Colonic mucosa (tissue), 4 donors: ENCODE data around the gene ATXN3L. TPM values are rescaled to one million over a fixed set of nuclear protein-coding genes. Genes with fewer than 3 reads are reported as not detected.

Experiments used
- DNase-seq: peaks from one replicate; pipeline ENCODE4 v3.0.0-alpha.2; 2020
- H3K27ac ChIP-seq: fragments of 200-600 bp; one replicate; pipeline ENCODE4 v1.8.0; 2021
- H3K27me3 ChIP-seq: fragments of 200-600 bp; one replicate; pipeline ENCODE4 v1.8.0; 2021
- H3K36me3 ChIP-seq: fragments of 200-600 bp; one replicate; pipeline ENCODE4 v1.8.0; 2021
- H3K4me1 ChIP-seq: fragments of 200-600 bp; one replicate; pipeline ENCODE4 v1.8.0; 2021; ENCODE audit warnings: mild to moderate bottlenecking
- H3K4me3 ChIP-seq: fragments of 200-600 bp; one replicate; pipeline ENCODE4 v1.8.0; 2021
- H3K9ac ChIP-seq, 2 donors: one replicate each; pipeline ENCODE4 v1.7.0; 2013; ENCODE audit warnings: control low read depth in 2 of 2, low read depth in 2 of 2, low read length in 2 of 2
- H3K9me3 ChIP-seq: fragments of 200-600 bp; one replicate; pipeline ENCODE4 v1.8.0; 2021
- intact Hi-C: fragments of 100-400 bp; cut with DNase I; formaldehyde crosslinking; loops from one replicate; pipeline ENCODE4 v1.14.1; 2022
- total RNA-seq, 2 donors: library from RNA; stranded (reverse); fragmentation: NEBNext Ultra II Directional in 1 of 2; extraction: Animal tissue kit (Norgen Biotek cat#: 25700) in 1 of 2; gene quantifications; one replicate each; pipeline ENCODE4 v1.2.1, GENCODE V29; 2021
- TF ChIP-seq, protein P1 (sequence below): fragments of 200-600 bp; IDR thresholded peaks from one replicate; pipeline ENCODE4 v1.8.0; 2022; ENCODE audit warnings: antibody characterized with exemption, mild to moderate bottlenecking
- donor health status: healthy.
- donor health status: DM: no; HTN: no; CAD: no.
- donor health status: DM: no; HTN: no; CAD: no.

Gene ATXN3L
- total RNA-seq, 2 donors from 2014 or later = not detected

DNA sequence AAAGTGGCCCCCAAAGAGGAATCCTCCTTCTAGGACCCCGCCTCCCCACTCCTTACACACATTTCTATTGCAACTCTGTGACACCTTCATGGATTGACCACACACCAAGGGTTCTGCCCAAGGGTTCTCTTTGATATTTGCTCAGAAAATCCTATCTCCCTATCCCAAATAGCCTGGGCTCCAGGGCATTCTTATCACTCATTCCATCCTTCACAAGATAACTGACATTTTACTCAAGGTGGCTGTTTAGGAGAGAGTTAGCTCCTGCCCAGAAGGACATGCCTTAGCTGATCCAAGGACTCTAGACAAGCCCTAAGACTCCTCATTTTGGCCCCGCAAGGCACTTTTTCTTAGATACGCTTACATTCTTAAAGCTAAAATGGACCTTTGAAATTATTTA lies 47.4 kb downstream of the ATXN3L start:
- Histone ChIP-seq H3K27me3 (no peaks in the 10 kb centered on the region), H3K36me3 (no peaks in the 10 kb centered on the region), H3K9ac (no peak overlapping the region), H3K4me1 (no peaks in the 10 kb centered on the region), H3K9me3 (no peaks in the 10 kb centered on the region), H3K27ac (no peak overlapping the region), H3K4me3 (no peak overlapping the region)
- intact Hi-C loops = no loop called here
- TF ChIP-seq, protein P1, sequence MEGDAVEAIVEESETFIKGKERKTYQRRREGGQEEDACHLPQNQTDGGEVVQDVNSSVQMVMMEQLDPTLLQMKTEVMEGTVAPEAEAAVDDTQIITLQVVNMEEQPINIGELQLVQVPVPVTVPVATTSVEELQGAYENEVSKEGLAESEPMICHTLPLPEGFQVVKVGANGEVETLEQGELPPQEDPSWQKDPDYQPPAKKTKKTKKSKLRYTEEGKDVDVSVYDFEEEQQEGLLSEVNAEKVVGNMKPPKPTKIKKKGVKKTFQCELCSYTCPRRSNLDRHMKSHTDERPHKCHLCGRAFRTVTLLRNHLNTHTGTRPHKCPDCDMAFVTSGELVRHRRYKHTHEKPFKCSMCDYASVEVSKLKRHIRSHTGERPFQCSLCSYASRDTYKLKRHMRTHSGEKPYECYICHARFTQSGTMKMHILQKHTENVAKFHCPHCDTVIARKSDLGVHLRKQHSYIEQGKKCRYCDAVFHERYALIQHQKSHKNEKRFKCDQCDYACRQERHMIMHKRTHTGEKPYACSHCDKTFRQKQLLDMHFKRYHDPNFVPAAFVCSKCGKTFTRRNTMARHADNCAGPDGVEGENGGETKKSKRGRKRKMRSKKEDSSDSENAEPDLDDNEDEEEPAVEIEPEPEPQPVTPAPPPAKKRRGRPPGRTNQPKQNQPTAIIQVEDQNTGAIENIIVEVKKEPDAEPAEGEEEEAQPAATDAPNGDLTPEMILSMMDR = no peak
- DNase-seq = no peak

DNA sequence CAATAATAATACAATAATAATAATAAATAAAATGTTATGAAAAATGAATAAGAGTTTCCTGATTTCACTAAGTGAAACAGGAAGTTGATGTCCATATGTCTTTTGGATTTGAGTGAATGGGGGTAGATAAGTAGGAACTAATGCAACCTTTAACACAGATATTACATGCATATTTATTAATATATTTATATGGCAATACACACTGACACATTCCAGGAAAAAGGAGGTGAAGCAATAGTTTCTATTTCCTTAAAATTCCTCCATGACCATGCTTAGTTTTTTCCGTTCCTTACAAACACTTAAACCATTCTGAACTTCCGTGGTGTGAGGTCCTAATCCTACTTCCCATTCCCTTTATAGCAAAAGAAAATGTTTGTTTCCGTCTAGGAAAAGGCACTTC lies 48.3 kb downstream of the ATXN3L start:
- intact Hi-C loops = no loop called here
- Histone ChIP-seq H3K27me3 (no peaks in the 10 kb centered on the region), H3K27ac (no peak overlapping the region), H3K9ac (no peak overlapping the region), H3K9me3 (no peaks in the 10 kb centered on the region), H3K4me3 (no peak overlapping the region), H3K4me1 (no peaks in the 10 kb centered on the region), H3K36me3 (no peaks in the 10 kb centered on the region)
- no peak for DNase-seq
- TF ChIP-seq, protein P1 = no peak

DNA sequence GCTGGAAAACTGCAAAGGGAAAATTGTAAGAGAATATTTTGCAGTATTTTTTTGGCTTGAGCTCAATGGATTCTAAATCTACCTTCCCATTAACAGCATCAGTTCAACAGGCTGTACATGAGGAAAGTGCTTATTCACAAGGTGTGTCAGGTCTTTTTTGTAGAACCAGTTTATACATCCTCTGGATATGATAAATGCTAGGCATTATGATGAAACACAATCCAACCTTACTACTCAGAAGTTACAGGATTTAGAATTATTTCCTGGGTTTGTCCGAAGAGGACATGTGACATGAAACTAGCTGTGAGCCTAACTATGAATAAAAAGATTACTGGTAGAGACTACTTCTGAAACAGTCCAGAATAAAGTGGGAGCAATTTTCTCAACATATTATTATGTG lies 49.5 kb downstream of the ATXN3L start:
- no peak overlapping the region for H3K27ac ChIP-seq
- TF ChIP-seq, protein P1 = no peak
- no peaks in the 10 kb centered on the region for H3K27me3 ChIP-seq
- no peak overlapping the region for H3K4me3 ChIP-seq
- intact Hi-C loops = no loop called here
- no peaks in the 10 kb centered on the region for H3K36me3 ChIP-seq
- no peak overlapping the region for H3K9ac ChIP-seq
- no peaks in the 10 kb centered on the region for H3K4me1 ChIP-seq
- H3K9me3 ChIP-seq = no peaks in the 10 kb centered on the region
- DNase-seq = no peak

DNA sequence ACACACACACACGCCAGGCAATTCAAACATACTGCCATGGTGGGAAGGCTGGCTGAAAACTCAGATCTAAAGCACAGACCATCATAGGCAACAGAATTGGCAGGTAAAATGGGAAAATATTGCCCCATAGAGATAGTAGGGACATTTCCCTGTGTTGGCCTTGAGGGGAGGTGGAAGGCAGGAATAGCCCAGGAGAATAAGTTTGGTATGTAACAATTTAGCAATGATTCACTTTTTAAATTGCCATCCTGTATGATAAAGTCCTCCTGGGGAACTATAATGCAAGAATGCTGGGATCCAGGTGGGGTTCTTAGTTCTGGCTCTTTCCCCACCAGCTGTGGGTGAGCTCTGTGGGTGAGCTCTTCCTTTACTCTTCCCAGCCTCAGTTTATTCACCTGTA lies 51.0 kb downstream of the ATXN3L start:
- H3K9me3 ChIP-seq = no peaks in the 10 kb centered on the region
- intact Hi-C loops = no loop called here
- H3K36me3 ChIP-seq = no peaks in the 10 kb centered on the region
- DNase-seq = no peak
- no peaks in the 10 kb centered on the region for H3K4me1 ChIP-seq
- no peak overlapping the region for H3K9ac ChIP-seq
- no peak overlapping the region for H3K27ac ChIP-seq
- TF ChIP-seq, protein P1 = no peak
- H3K27me3 ChIP-seq = no peaks in the 10 kb centered on the region
- no peak overlapping the region for H3K4me3 ChIP-seq

Other genes with a start within 250 kb of the ATXN3L start
- gene EGFL6, start 249.5 kb upstream of the ATXN3L start, total RNA-seq = under 1 TPM; 0.10 to 0.27 TPM